Measurements from ENCODE around the gene SPAG8. TPM values are rescaled to one million over a fixed set of nuclear protein-coding genes. Genes with fewer than 3 reads are reported as not detected.

SPAG8 gene
- total and polyA plus RNA-seq, 8 donors: 0.19 to 4.1 (median 1.7) TPM; not detected in 3

- peak; percentile 45 to 87 for DNase-seq
- no peaks in the 10 kb centered on the region for H3K27me3 ChIP-seq
- no peaks in the 10 kb centered on the region for H3K36me3 ChIP-seq
- intact Hi-C loops (cut with DNase I; ENCODE audit: low total_unique reads): no loop called here
- peak overlapping the region in 1 of 5 donors; percentile 100 for H3K27ac ChIP-seq
- H3K4me1 ChIP-seq: peaks cover 16 to 33% (median 28%) of the 10 kb centered on the region in 4 donors
- TF ChIP-seq POLR2A (IDR thresholded peaks at IDR 0.05) (no peak), EP300 (IDR thresholded peaks at IDR 0.05) (no peak), POLR2AphosphoS5 (IDR thresholded peaks at IDR 0.05) (peak in 1 of 3 donors; percentile 32), CTCF (IDR thresholded peaks at IDR 0.05) (peak in 5 of 7 experiments; percentile 74 to 92 (median 81))
- no peaks in the 10 kb centered on the region for H3K9me3 ChIP-seq
- 25 to 34% (median 29%) methylated on average over 4 of the region's 4 CpGs for WGBS, 5 donors
- no peak overlapping the region for H3K4me3 ChIP-seq
These were observed 14.1 kb upstream of the SPAG8 start for GRCh38 chr9:35826071-35826701.

GRCh38 chr9:35822926-35823325 lies 10.9 kb upstream of the SPAG8 start:
- H3K27ac ChIP-seq: no peak overlapping the region
- intact Hi-C loops (cut with DNase I; ENCODE audit: low total_unique reads): no loop called here
- TF ChIP-seq POLR2A (IDR thresholded peaks at IDR 0.05) (no peak), EP300 (IDR thresholded peaks at IDR 0.05) (no peak), CTCF (IDR thresholded peaks at IDR 0.05) (no peak), POLR2AphosphoS5 (IDR thresholded peaks at IDR 0.05) (no peak)

GRCh38 chr9:35820076-35820475 lies 8.0 kb upstream of the SPAG8 start:
- no peak overlapping the region for H3K27ac ChIP-seq
- H3K4me3 ChIP-seq: no peak overlapping the region
- no peak for DNase-seq
- no peaks in the 10 kb centered on the region for H3K27me3 ChIP-seq
- intact Hi-C loops (cut with DNase I; ENCODE audit: low total_unique reads): no loop called here
- no peaks in the 10 kb centered on the region for H3K4me1 ChIP-seq
- no peaks in the 10 kb centered on the region for H3K9me3 ChIP-seq
- TF ChIP-seq POLR2A (IDR thresholded peaks at IDR 0.05): no peak
- TF ChIP-seq EP300 (IDR thresholded peaks at IDR 0.05): no peak
- TF ChIP-seq POLR2AphosphoS5 (IDR thresholded peaks at IDR 0.05): no peak
- no peak for TF ChIP-seq CTCF (IDR thresholded peaks at IDR 0.05)
- no peaks in the 10 kb centered on the region for H3K36me3 ChIP-seq

More at GRCh38 chr9:35822926-35823325, 10.9 kb upstream of the SPAG8 start:
- Histone ChIP-seq H3K4me3 (no peak overlapping the region), H3K27me3 (no peaks in the 10 kb centered on the region), H3K9me3 (no peaks in the 10 kb centered on the region), H3K36me3 (no peaks in the 10 kb centered on the region), H3K4me1 (peaks cover 0 to 8% (median 4%) of the 10 kb centered on the region in 4 donors)
- DNase-seq: no peak

DNA sequence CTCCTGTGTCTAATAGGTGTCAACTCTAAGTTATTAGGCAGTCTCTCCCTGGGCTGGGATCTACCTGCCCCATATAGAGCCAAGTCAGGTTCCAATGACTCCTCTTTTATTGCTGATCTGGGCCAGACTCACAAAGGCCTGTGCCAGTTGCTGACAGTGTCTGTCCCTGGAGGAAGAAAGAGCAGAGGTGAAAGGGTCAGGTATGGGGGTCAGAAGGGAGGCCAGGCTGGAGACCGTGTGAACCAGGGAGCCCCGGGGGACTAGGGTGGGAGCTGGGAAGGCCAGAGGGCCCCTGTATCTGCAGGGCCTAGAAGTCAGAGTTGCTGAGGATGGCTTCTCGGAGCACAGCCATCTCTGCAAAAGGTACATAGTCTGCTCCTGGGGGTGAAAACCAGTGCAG lies 6.3 kb upstream of the SPAG8 start:
- Histone ChIP-seq H3K9me3 (no peaks in the 10 kb centered on the region), H3K27ac (no peak overlapping the region), H3K4me1 (peaks cover 11 to 13% (median 11%) of the 10 kb centered on the region in 4 donors), H3K36me3 (no peaks in the 10 kb centered on the region), H3K27me3 (no peaks in the 10 kb centered on the region), H3K4me3 (no peak overlapping the region)
- TF ChIP-seq CTCF (IDR thresholded peaks at IDR 0.05) (no peak), POLR2AphosphoS5 (IDR thresholded peaks at IDR 0.05) (no peak), POLR2A (IDR thresholded peaks at IDR 0.05) (no peak), EP300 (IDR thresholded peaks at IDR 0.05) (no peak)
- intact Hi-C loops (cut with DNase I; ENCODE audit: low total_unique reads): no loop called here
- DNase-seq: no peak
- WGBS, 5 donors: 72 to 94% (median 90%) methylated on average over 3 of the region's 3 CpGs
